HEK293 (cell line): ENCODE results near the gene KIF5A.

ENCODE experiments used
- EGR2 ChIP-seq: fragments of 450-650 bp; formaldehyde crosslinking; IDR thresholded peaks from 2 replicates; pipeline ENCODE4 v1.5.1; 2016; ENCODE audit warnings: low read depth, missing biosample characterization, missing genetic modification characterization
- OVOL3 ChIP-seq: fragments of 450-650 bp; formaldehyde crosslinking; IDR thresholded peaks from 2 replicates; pipeline ENCODE4 v1.5.1; 2016; ENCODE audit warnings: missing biosample characterization, missing genetic modification characterization
- RBAK ChIP-seq: fragments of 450-650 bp; formaldehyde crosslinking; IDR thresholded peaks from 2 replicates; pipeline ENCODE4 v1.5.1; 2016; ENCODE audit warnings: missing biosample characterization, missing genetic modification characterization
- SALL2 ChIP-seq: fragments of 450-650 bp; formaldehyde crosslinking; IDR thresholded peaks from 2 replicates; pipeline ENCODE4 v1.5.0; 2017; ENCODE audit warnings: missing biosample characterization, mild to moderate bottlenecking, missing genetic modification characterization, borderline replicate concordance
- SCRT2 ChIP-seq: fragments of 450-650 bp; formaldehyde crosslinking; IDR thresholded peaks from 2 replicates; pipeline ENCODE4 v1.5.1; 2016; ENCODE audit warnings: missing biosample characterization, missing genetic modification characterization
- SP7 ChIP-seq: fragments of 450-650 bp; formaldehyde crosslinking; IDR thresholded peaks from 2 replicates; pipeline ENCODE4 v1.5.1; 2016; ENCODE audit warnings: missing biosample characterization, missing genetic modification characterization
- ZBTB8A ChIP-seq: fragments of 450-650 bp; formaldehyde crosslinking; IDR thresholded peaks from 2 replicates; pipeline ENCODE4 v1.5.1; 2016; ENCODE audit warnings: missing biosample characterization, missing genetic modification characterization
- ZEB2 ChIP-seq: fragments of 450-650 bp; formaldehyde crosslinking; IDR thresholded peaks from 2 replicates; pipeline ENCODE4 v1.5.1; 2016; ENCODE audit warnings: missing biosample characterization, missing genetic modification characterization
- ZFHX2 ChIP-seq: fragments of 450-650 bp; formaldehyde crosslinking; conservative IDR thresholded peaks from 2 replicates; pipeline ENCODE4 v1.5.1; 2016; ENCODE audit warnings: missing biosample characterization, missing genetic modification characterization
- ZFP3 ChIP-seq: fragments of 450-650 bp; formaldehyde crosslinking; IDR thresholded peaks from 2 replicates; pipeline ENCODE4 v1.5.1; 2016; ENCODE audit warnings: low read depth, missing biosample characterization, missing genetic modification characterization
- ZNF155 ChIP-seq: fragments of 450-650 bp; formaldehyde crosslinking; IDR thresholded peaks from 2 replicates; pipeline ENCODE4 v1.5.1; 2016; ENCODE audit warnings: missing biosample characterization, missing genetic modification characterization
- ZNF211 ChIP-seq: fragments of 450-650 bp; formaldehyde crosslinking; IDR thresholded peaks from 2 replicates; pipeline ENCODE4 v1.5.1; 2016; ENCODE audit warnings: low read depth, missing biosample characterization, missing genetic modification characterization
- ZNF223 ChIP-seq: fragments of 450-650 bp; formaldehyde crosslinking; IDR thresholded peaks from 2 replicates; pipeline ENCODE4 v1.5.1; 2016; ENCODE audit warnings: missing biosample characterization, missing genetic modification characterization
- ZNF239 ChIP-seq: fragments of 450-650 bp; formaldehyde crosslinking; IDR thresholded peaks from 2 replicates; pipeline ENCODE4 v1.5.1; 2016; ENCODE audit warnings: missing biosample characterization, missing genetic modification characterization
- ZNF248 ChIP-seq: fragments of 450-650 bp; formaldehyde crosslinking; IDR thresholded peaks from 2 replicates; pipeline ENCODE4 v1.5.1; 2017; ENCODE audit warnings: missing biosample characterization, missing genetic modification characterization
- ZNF274 ChIP-seq, 2 experiments: fragments of 200-500 bp in 1 of 2; fragments of 450-650 bp in 1 of 2; sonication (Bioruptor generic) in 1 of 2; formaldehyde crosslinking in 1 of 2; IDR thresholded peaks; 2 replicates each; pipeline versions ENCODE4 v1.5.1 to v1.6.1; 2014 to 2016; ENCODE audit warnings: borderline replicate concordance in 1 of 2, inconsistent platforms in 1 of 2, low read length in 1 of 2, missing biosample characterization in 1 of 2, missing genetic modification characterization in 1 of 2
- ZNF311 ChIP-seq: fragments of 450-650 bp; formaldehyde crosslinking; IDR thresholded peaks from 2 replicates; pipeline ENCODE4 v1.5.1; 2017; ENCODE audit warnings: missing biosample characterization, missing genetic modification characterization, borderline replicate concordance
- ZNF324 ChIP-seq: fragments of 450-650 bp; formaldehyde crosslinking; IDR thresholded peaks from 2 replicates; pipeline ENCODE4 v1.5.1; 2016; ENCODE audit warnings: missing biosample characterization, missing genetic modification characterization
- ZNF335 ChIP-seq: fragments of 450-650 bp; formaldehyde crosslinking; conservative IDR thresholded peaks from 2 replicates; pipeline ENCODE4 v1.5.1; 2016; ENCODE audit warnings: missing biosample characterization, missing genetic modification characterization
- ZNF366 ChIP-seq: fragments of 450-650 bp; formaldehyde crosslinking; conservative IDR thresholded peaks from 2 replicates; pipeline ENCODE4 v1.5.1; 2016; ENCODE audit warnings: missing biosample characterization, missing genetic modification characterization
- ZNF416 ChIP-seq: fragments of 450-650 bp; formaldehyde crosslinking; IDR thresholded peaks from 2 replicates; pipeline ENCODE4 v1.5.1; 2016; ENCODE audit warnings: missing biosample characterization, missing genetic modification characterization
- ZNF48 ChIP-seq: fragments of 450-650 bp; formaldehyde crosslinking; IDR thresholded peaks from 2 replicates; pipeline ENCODE4 v1.5.1; 2016; ENCODE audit warnings: missing biosample characterization, missing genetic modification characterization
- ZNF501 ChIP-seq: fragments of 450-650 bp; formaldehyde crosslinking; IDR thresholded peaks from 2 replicates; pipeline ENCODE4 v1.5.1; 2016; ENCODE audit warnings: missing biosample characterization, missing genetic modification characterization
- ZNF529 ChIP-seq: fragments of 450-650 bp; formaldehyde crosslinking; IDR thresholded peaks from 2 replicates; pipeline ENCODE4 v1.5.1; 2017; ENCODE audit warnings: missing genetic modification characterization, missing biosample characterization; ENCODE audit not compliant: insufficient replicate concordance
- ZNF544 ChIP-seq: fragments of 450-650 bp; formaldehyde crosslinking; IDR thresholded peaks from 2 replicates; pipeline ENCODE4 v1.5.0; 2017; ENCODE audit warnings: missing biosample characterization, missing genetic modification characterization
- ZNF549 ChIP-seq: fragments of 450-650 bp; IDR thresholded peaks from 2 replicates; pipeline ENCODE4 v1.5.1; 2018; ENCODE audit warnings: missing biosample characterization, missing genetic modification characterization, mild to moderate bottlenecking, inconsistent platforms, moderate library complexity
- ZNF561 ChIP-seq: fragments of 450-650 bp; IDR thresholded peaks from 2 replicates; pipeline ENCODE4 v1.5.1; 2018; ENCODE audit warnings: missing biosample characterization, missing genetic modification characterization, borderline replicate concordance
- ZNF571 ChIP-seq: fragments of 450-650 bp; formaldehyde crosslinking; IDR thresholded peaks from 2 replicates; pipeline ENCODE4 v1.5.0; 2017; ENCODE audit warnings: missing biosample characterization, missing genetic modification characterization
- ZNF585B ChIP-seq: fragments of 450-650 bp; formaldehyde crosslinking; IDR thresholded peaks from 2 replicates; pipeline ENCODE4 v1.5.1; 2016; ENCODE audit warnings: missing biosample characterization, missing genetic modification characterization
- ZNF596 ChIP-seq: fragments of 450-650 bp; IDR thresholded peaks from 2 replicates; pipeline ENCODE4 v1.5.0; 2018; ENCODE audit warnings: missing biosample characterization, mild to moderate bottlenecking, missing genetic modification characterization, moderate library complexity
- ZNF658 ChIP-seq: fragments of 450-650 bp; formaldehyde crosslinking; IDR thresholded peaks from 2 replicates; pipeline ENCODE4; 2016; ENCODE audit warnings: missing biosample characterization, missing genetic modification characterization
- ZNF791 ChIP-seq: fragments of 450-650 bp; formaldehyde crosslinking; IDR thresholded peaks from 2 replicates; pipeline ENCODE4 v1.5.1; 2016; ENCODE audit warnings: missing biosample characterization, missing genetic modification characterization
- TF ChIP-seq, protein P1 (sequence below): fragments of 450-650 bp; formaldehyde crosslinking; IDR thresholded peaks from 2 replicates; pipeline ENCODE4 v1.5.1; 2016; ENCODE audit warnings: missing biosample characterization, missing genetic modification characterization, low read depth
- TF ChIP-seq, protein P2 (sequence below): fragments of 450-650 bp; formaldehyde crosslinking; IDR thresholded peaks from 2 replicates; pipeline ENCODE4 v1.5.1; 2016; ENCODE audit warnings: missing biosample characterization, missing genetic modification characterization
- TF ChIP-seq, protein P3 (sequence below): fragments of 450-650 bp; formaldehyde crosslinking; IDR thresholded peaks from 2 replicates; pipeline ENCODE4 v1.5.1; 2016; ENCODE audit warnings: missing biosample characterization, missing genetic modification characterization

The KIF5A gene

DNA sequence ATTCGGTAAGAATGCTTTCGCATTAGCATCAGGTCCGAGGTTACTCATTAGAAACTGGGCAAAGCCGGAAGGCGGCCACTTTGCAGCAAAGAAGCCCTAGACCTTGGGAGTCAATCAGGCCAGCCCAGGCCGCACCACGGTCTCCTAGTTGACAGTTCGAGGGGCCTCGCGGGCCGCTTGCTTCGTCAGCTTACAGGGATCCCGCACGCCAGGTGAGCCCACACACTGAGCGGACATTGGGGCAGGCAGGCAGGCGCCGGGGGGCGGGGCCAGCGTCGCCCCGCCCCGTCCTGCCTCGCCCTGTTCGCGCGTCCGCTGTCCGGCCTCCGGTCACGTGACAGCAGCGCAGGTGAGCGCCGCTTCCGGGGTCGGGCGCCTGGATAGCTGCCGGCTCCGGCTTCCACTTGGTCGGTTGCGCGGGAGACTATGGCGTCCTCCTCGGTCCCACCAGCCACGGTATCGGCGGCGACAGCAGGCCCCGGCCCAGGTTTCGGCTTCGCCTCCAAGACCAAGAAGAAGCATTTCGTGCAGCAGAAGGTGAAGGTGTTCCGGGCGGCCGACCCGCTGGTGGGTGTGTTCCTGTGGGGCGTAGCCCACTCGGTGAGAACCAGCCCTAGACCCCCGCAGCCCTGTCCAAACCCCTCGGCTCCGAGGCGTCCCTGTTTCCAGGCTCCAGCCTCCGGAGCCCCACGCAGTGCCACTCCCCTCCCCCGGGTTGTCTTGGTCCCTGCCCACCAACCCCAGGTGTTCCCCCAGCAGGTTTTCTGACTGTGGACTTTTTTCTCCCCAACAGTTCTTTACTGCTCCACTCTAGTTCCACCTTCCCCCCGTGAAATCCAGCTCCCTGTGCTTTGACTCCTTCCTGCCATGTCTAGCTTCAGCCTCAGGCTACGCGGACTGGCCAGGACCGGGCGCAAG lies 41.3 kb downstream of the KIF5A start, which contains the start of gene PIP4K2C (continued):
- TF ChIP-seq ZNF585B (no peak), ZNF791 (no peak), ZNF274 (IDR thresholded peaks at IDR 0.05; ENCODE audit: low read length) (no peak), ZNF274 (tag by site-specific recombination; IDR thresholded peaks at IDR 0.05; ENCODE audit: borderline replicate concordance) (no peak), ZNF544 (tag by site-specific recombination) (no peak), ZNF248 (tag by site-specific recombination) (no peak), ZNF48 (tag by site-specific recombination) (no peak), SCRT2 (tag by site-specific recombination) (peak; percentile 55), RBAK (tag by site-specific recombination) (no peak), EGR2 (tag by site-specific recombination) (0 out of 2 replicates have a peak, but pooled peaks have one; percentile 24), ZFHX2 (no peak; the same call in 1 of the 2 replicates), ZNF366 (tag by site-specific recombination) (no peak), ZNF311 (tag by site-specific recombination) (no peak), SALL2 (tag by site-specific recombination) (no peak), SP7 (tag by site-specific recombination) (peak; percentile 74), ZNF223 (tag by site-specific recombination) (no peak), ZNF529 (tag by site-specific recombination) (no peak), ZNF155 (tag by site-specific recombination) (no peak), OVOL3 (tag by site-specific recombination) (no peak), ZNF211 (tag by site-specific recombination) (no peak), ZFP3 (tag by site-specific recombination) (no peak), ZNF239 (tag by site-specific recombination) (no peak), ZNF501 (peak; percentile 12; the same call in 1 of the 2 replicates), ZNF416 (tag by site-specific recombination) (no peak), ZNF658 (no peak), ZNF335 (tag by site-specific recombination) (peak; percentile 98), ZEB2 (peak; percentile 94), ZNF549 (tag by site-specific recombination) (no peak), ZNF561 (tag by site-specific recombination) (no peak; the same call in none of the 2 replicates), ZBTB8A (peak; percentile 50), ZNF324 (tag by site-specific recombination) (no peak; the same call in 1 of the 2 replicates), ZNF596 (no peak), ZNF571 (tag by site-specific recombination) (no peak)
- TF ChIP-seq, protein P1, sequence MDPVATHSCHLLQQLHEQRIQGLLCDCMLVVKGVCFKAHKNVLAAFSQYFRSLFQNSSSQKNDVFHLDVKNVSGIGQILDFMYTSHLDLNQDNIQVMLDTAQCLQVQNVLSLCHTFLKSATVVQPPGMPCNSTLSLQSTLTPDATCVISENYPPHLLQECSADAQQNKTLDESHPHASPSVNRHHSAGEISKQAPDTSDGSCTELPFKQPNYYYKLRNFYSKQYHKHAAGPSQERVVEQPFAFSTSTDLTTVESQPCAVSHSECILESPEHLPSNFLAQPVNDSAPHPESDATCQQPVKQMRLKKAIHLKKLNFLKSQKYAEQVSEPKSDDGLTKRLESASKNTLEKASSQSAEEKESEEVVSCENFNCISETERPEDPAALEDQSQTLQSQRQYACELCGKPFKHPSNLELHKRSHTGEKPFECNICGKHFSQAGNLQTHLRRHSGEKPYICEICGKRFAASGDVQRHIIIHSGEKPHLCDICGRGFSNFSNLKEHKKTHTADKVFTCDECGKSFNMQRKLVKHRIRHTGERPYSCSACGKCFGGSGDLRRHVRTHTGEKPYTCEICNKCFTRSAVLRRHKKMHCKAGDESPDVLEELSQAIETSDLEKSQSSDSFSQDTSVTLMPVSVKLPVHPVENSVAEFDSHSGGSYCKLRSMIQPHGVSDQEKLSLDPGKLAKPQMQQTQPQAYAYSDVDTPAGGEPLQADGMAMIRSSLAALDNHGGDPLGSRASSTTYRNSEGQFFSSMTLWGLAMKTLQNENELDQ (tag by site-specific recombination): no peak
- TF ChIP-seq, protein P2, sequence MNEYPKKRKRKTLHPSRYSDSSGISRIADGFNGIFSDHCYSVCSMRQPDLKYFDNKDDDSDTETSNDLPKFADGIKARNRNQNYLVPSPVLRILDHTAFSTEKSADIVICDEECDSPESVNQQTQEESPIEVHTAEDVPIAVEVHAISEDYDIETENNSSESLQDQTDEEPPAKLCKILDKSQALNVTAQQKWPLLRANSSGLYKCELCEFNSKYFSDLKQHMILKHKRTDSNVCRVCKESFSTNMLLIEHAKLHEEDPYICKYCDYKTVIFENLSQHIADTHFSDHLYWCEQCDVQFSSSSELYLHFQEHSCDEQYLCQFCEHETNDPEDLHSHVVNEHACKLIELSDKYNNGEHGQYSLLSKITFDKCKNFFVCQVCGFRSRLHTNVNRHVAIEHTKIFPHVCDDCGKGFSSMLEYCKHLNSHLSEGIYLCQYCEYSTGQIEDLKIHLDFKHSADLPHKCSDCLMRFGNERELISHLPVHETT (tag by site-specific recombination): no peak
- TF ChIP-seq, protein P3, sequence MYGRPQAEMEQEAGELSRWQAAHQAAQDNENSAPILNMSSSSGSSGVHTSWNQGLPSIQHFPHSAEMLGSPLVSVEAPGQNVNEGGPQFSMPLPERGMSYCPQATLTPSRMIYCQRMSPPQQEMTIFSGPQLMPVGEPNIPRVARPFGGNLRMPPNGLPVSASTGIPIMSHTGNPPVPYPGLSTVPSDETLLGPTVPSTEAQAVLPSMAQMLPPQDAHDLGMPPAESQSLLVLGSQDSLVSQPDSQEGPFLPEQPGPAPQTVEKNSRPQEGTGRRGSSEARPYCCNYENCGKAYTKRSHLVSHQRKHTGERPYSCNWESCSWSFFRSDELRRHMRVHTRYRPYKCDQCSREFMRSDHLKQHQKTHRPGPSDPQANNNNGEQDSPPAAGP (tag by site-specific recombination): no peak; the same call in 1 of the 2 replicates
